IMR-90 (cell line): Measurements from ENCODE around the gene ZDHHC6. TPM values are rescaled to one million over a fixed set of nuclear protein-coding genes. Genes with fewer than 3 reads are reported as not detected.
"Not testable (repeated sequence)": the region's sequence is repeated elsewhere in the genome, so short reads cannot be mapped to it uniquely, and the experiment has no call there.

Experiments used
- ATAC-seq: fragments of 200-7000 bp; cut with Tn5 transposase; 2 replicates; pipeline ENCODE4 v1.9.1; 2020; ENCODE audit warnings: low read depth, mild to moderate bottlenecking, moderate library complexity
- BruUV-seq: library from RNA; stranded (reverse); fragments of 400-500 nt; replicated peaks from 2 replicates; lab custom pipeline; 2021; lab: Mats Ljungman, UMichigan
- CTCF ChIA-PET: fragments of 300-600 bp; formaldehyde crosslinking; extraction: SDS; loops from one replicate; lab custom pipeline; 2021; ENCODE audit warnings: antibody characterized with exemption; lab: Yijun Ruan, JAX
- POLR2A ChIA-PET: fragments of 300-600 bp; sonication (Branson Sonifier 250); formaldehyde crosslinking; loops from one replicate; lab custom pipeline; 2022; ENCODE audit warnings: antibody characterized with exemption; ENCODE audit not compliant: unreplicated experiment; lab: Charles Lee
- DNase-seq: peaks from one replicate; pipeline ENCODE4 v3.0.0; 2013
- H2AFZ ChIP-seq: replicated peaks from 2 replicates; pipeline ENCODE3; 2013; ENCODE audit warnings: low read length, mild to moderate bottlenecking; ENCODE audit not compliant: poor library complexity
- H2AK5ac ChIP-seq: 2 replicates; pipeline ENCODE4 v1.6.1; 2013; ENCODE audit warnings: low read depth, low read length, inconsistent platforms
- H2AK9ac ChIP-seq: replicated peaks from 2 replicates; pipeline ENCODE3; 2013; ENCODE audit warnings: mild to moderate bottlenecking, low read depth, low read length, moderate library complexity; ENCODE audit not compliant: poor library complexity
- H2BK120ac ChIP-seq: 2 replicates; pipeline ENCODE4 v1.6.1; 2013; ENCODE audit warnings: low read depth, low read length, inconsistent platforms
- H2BK15ac ChIP-seq: 3 replicates; pipeline ENCODE4 v1.6.1; 2013; ENCODE audit warnings: low read depth, low read length, inconsistent platforms
- H2BK20ac ChIP-seq: 2 replicates; pipeline ENCODE4 v1.6.1; 2013; ENCODE audit warnings: low read depth, mild to moderate bottlenecking, inconsistent platforms, low read length, moderate library complexity
- H2BK5ac ChIP-seq: 2 replicates; pipeline ENCODE4 v1.6.1; 2013; ENCODE audit warnings: mild to moderate bottlenecking, low read depth, low read length, inconsistent platforms; ENCODE audit not compliant: poor library complexity, severe bottlenecking
- H3K14ac ChIP-seq: replicated peaks from 2 replicates; pipeline ENCODE4 v1.6.1; 2013; ENCODE audit warnings: low read depth, low read length, inconsistent platforms
- H3K18ac ChIP-seq: 2 replicates; pipeline ENCODE4 v1.6.1; 2013; ENCODE audit warnings: low read depth, low read length, control low read depth
- H3K23ac ChIP-seq: 2 replicates; pipeline ENCODE4 v1.6.1; 2013; ENCODE audit warnings: low read depth, low read length, inconsistent platforms
- H3K27ac ChIP-seq: 2 replicates; pipeline ENCODE4 v1.5.1; 2013; ENCODE audit warnings: mild to moderate bottlenecking, control low read depth, low read length; ENCODE audit not compliant: insufficient read depth
- H3K27me3 ChIP-seq: 2 replicates; pipeline ENCODE4 v1.6.1; 2013; ENCODE audit warnings: low read length; ENCODE audit not compliant: control insufficient read depth, insufficient read depth
- H3K36me3 ChIP-seq: 2 replicates; pipeline ENCODE4 v1.6.1; 2013; ENCODE audit warnings: low read length, mixed read lengths; ENCODE audit not compliant: control insufficient read depth, insufficient read depth
- H3K4ac ChIP-seq: 2 replicates; pipeline ENCODE4 v1.6.1; 2013; ENCODE audit warnings: low read depth, low read length, inconsistent platforms
- H3K4me1 ChIP-seq: 2 replicates; pipeline ENCODE4 v1.6.1; 2013; ENCODE audit warnings: low read length, mixed read lengths; ENCODE audit not compliant: control insufficient read depth, insufficient read depth
- H3K4me2 ChIP-seq: 2 replicates; pipeline ENCODE4 v1.6.1; 2013; ENCODE audit warnings: low read depth, mild to moderate bottlenecking, control low read depth, low read length, moderate library complexity
- H3K4me3 ChIP-seq: 2 replicates; pipeline ENCODE4 v1.5.1; 2013; ENCODE audit warnings: low read depth, mild to moderate bottlenecking, control low read depth, low read length, moderate library complexity; ENCODE audit not compliant: insufficient read depth
- H3K56ac ChIP-seq: 2 replicates; pipeline ENCODE4 v1.6.1; 2013; ENCODE audit warnings: low read length, inconsistent platforms; ENCODE audit not compliant: insufficient read depth; ENCODE audit errors: extremely low read depth
- H3K79me1 ChIP-seq, 2 experiments: 2 replicates each; pipeline ENCODE4 v1.6.1; 2013; ENCODE audit warnings: low read length in 2 of 2, inconsistent platforms in 1 of 2, low read depth in 1 of 2
- H3K9ac ChIP-seq: 2 replicates; pipeline ENCODE4 v1.6.1; 2013; ENCODE audit warnings: low read depth, low read length, control low read depth
- H3K9me1 ChIP-seq: 2 replicates; pipeline ENCODE4 v1.6.1; 2013; ENCODE audit warnings: low read length, inconsistent platforms; ENCODE audit not compliant: insufficient read depth
- H3K9me3 ChIP-seq: 2 replicates; pipeline ENCODE4 v1.6.1; 2013; ENCODE audit warnings: low read length; ENCODE audit not compliant: control insufficient read depth, insufficient read depth
- H4K20me1 ChIP-seq: 2 replicates; pipeline ENCODE4 v1.6.1; 2013; ENCODE audit warnings: low read length, inconsistent platforms; ENCODE audit not compliant: insufficient read depth
- H4K5ac ChIP-seq: 2 replicates; pipeline ENCODE4 v1.6.1; 2013; ENCODE audit warnings: mild to moderate bottlenecking, low read depth, low read length, control low read depth
- H4K8ac ChIP-seq, 2 experiments: 2 replicates each; pipeline ENCODE4 v1.6.1; 2013; ENCODE audit warnings: low read depth in 2 of 2, low read length in 2 of 2, control low read depth in 1 of 2, inconsistent platforms in 1 of 2
- H4K91ac ChIP-seq: 2 replicates; pipeline ENCODE4 v1.6.1; 2013; ENCODE audit warnings: low read depth, low read length, inconsistent platforms; ENCODE audit not compliant: insufficient read depth
- CEBPB ChIP-seq: IDR thresholded peaks from 2 replicates; pipeline ENCODE4 v1.6.1; 2012; ENCODE audit warnings: low read depth, low read length, improper control_type of control experiment
- WGBS, 2 experiments: methylation state at CpG; one replicate each; pipeline versions ENCODE4 v1.1.5 to v1.1.7; 2013; ENCODE audit warnings: missing lambda C conversion rate in 2 of 2; ENCODE audit not compliant: insufficient read length in 1 of 2; ENCODE audit errors: extremely low coverage in 2 of 2; 5-methylcytosine and 5-hydroxymethylcytosine counted together
- dilution Hi-C: fragments of 300-500 bp; cut with HindIII; formaldehyde crosslinking; loops from one replicate; pipeline ENCODE4 v1.14.3; 2018; ENCODE audit warnings: low sequenced_read_pairs; ENCODE audit not compliant: unreplicated experiment
- in situ Hi-C: fragments of 300-500 bp; cut with MboI; formaldehyde crosslinking; loops from 3 replicates; pipeline ENCODE4 v1.14.3; 2019; ENCODE audit warnings: low sequenced_read_pairs, inconsistent platforms, mixed read lengths
- intact Hi-C: fragments of 100-400 bp; cut with micrococcal nuclease; formaldehyde crosslinking; loops from 2 replicates; pipeline ENCODE4 v1.10.0; 2022
- polyA plus RNA-seq, 3 experiments: library from polyadenylated mRNA; depleted of rRNA; stranded (reverse); fragments of >200 nt; gene quantifications; 2 replicates each; pipeline ENCODE4 v1.2.3, GENCODE V29; 2012; ENCODE audit warnings: low replicate concordance in 1 of 3
- total RNA-seq: library from RNA; depleted of rRNA; stranded (reverse); fragments of >200 nt; gene quantifications from 2 replicates; pipeline ENCODE4 v1.2.3, GENCODE V29; 2012

ZDHHC6 gene
- total and polyA plus RNA-seq, 2 of the 4 experiments (the other 2 are of a cell fraction) = 17.4 to 21.6 TPM

- no peak overlapping the region for H3K4me3 ChIP-seq
- H3K18ac ChIP-seq = no peak overlapping the region
- H2BK5ac ChIP-seq = no peak overlapping the region
- H2AK9ac ChIP-seq = no peak overlapping the region
- CTCF ChIA-PET = interaction anchor here (0.5 to 0.7 kb wide), 3 partner anchors 8 to 934 kb away, joined by 3 read pairs; no protein-coding TSS in a partner anchor
- no peaks in the 10 kb centered on the region for H3K27me3 ChIP-seq
- no peaks in the 10 kb centered on the region for H4K20me1 ChIP-seq
- TF ChIP-seq CEBPB = no peak
- POLR2A ChIA-PET = no interaction called here
- no peaks in the 10 kb centered on the region for H3K9me3 ChIP-seq
- no peak overlapping the region for H4K5ac ChIP-seq
- H3K4me2 ChIP-seq = no peak overlapping the region
- no peak overlapping the region for H3K14ac ChIP-seq
- H3K9ac ChIP-seq = no peak overlapping the region
- no peaks in the 10 kb centered on the region for H3K4me1 ChIP-seq
- H3K56ac ChIP-seq = no peak overlapping the region
- no peak overlapping the region for H2AFZ ChIP-seq
- ATAC-seq (no peak), DNase-seq (no peak)
- in situ Hi-C loops = no loop called here
- H3K79me1 ChIP-seq = peaks cover 6 to 12% of the 10 kb centered on the region in 2 experiments
- WGBS, 2 experiments = no CpG with 5 or more reads among the region's 3 CpGs
- intact Hi-C loops = no loop called here
- dilution Hi-C loops = no loop called here
- H3K36me3 ChIP-seq = peaks cover 15% of the 10 kb centered on the region
- no peak overlapping the region for H2BK120ac ChIP-seq
- no peak overlapping the region for H2BK20ac ChIP-seq
- H4K8ac ChIP-seq = no peak overlapping the region
- H3K9me1 ChIP-seq = peaks cover 2% of the 10 kb centered on the region
- no peak overlapping the region for H2BK15ac ChIP-seq
- no TSS peak for BruUV-seq
- H3K23ac ChIP-seq = no peak overlapping the region
- no peak overlapping the region for H3K4ac ChIP-seq
- no peak overlapping the region for H2AK5ac ChIP-seq
- no peak overlapping the region for H3K27ac ChIP-seq
- no peak overlapping the region for H4K91ac ChIP-seq
Observed at GRCh38 chr10:112465299-112465883, 18.7 kb upstream of the ZDHHC6 start.

GRCh38 chr10:112464074-112464473 lies 17.4 kb upstream of the ZDHHC6 start:
- H3K9me3 ChIP-seq, H3K9ac ChIP-seq, H2BK20ac ChIP-seq, H3K4me2 ChIP-seq, H3K4ac ChIP-seq, H2AK5ac ChIP-seq, H4K20me1 ChIP-seq, H4K91ac ChIP-seq, H3K14ac ChIP-seq, H4K8ac ChIP-seq, H2BK15ac ChIP-seq, POLR2A ChIA-PET, BruUV-seq, H3K23ac ChIP-seq, H2AK9ac ChIP-seq, H4K5ac ChIP-seq, H2BK120ac ChIP-seq, in situ Hi-C loops, H2BK5ac ChIP-seq, dilution Hi-C loops, H3K27ac ChIP-seq, H3K18ac ChIP-seq, DNase-seq, intact Hi-C loops, H2AFZ ChIP-seq, H3K4me3 ChIP-seq, H3K9me1 ChIP-seq, H3K27me3 ChIP-seq, H3K4me1 ChIP-seq, H3K56ac ChIP-seq, ATAC-seq: not testable (repeated sequence)
- H3K79me1 ChIP-seq = peaks cover 10 to 12% of the 10 kb centered on the region in 2 experiments
- CTCF ChIA-PET = interaction anchor here (0.5 to 1.2 kb wide), 4 partner anchors 8 to 226 kb away, joined by 3 to 4 read pairs (median 3); no protein-coding TSS in a partner anchor
- peaks cover 15% of the 10 kb centered on the region for H3K36me3 ChIP-seq
- no CpG with 5 or more reads among the region's 5 CpGs for WGBS, 2 experiments
